Right lobe of liver (tissue), 4 donors: ENCODE results near the gene LDB2.

Experiments
- POLR2A ChIP-seq: fragments of 450-650 bp; IDR thresholded peaks from one replicate; pipeline ENCODE4 v1.6.1; 2017; ENCODE audit warnings: antibody characterized with exemption, mild to moderate bottlenecking
- TF ChIP-seq, protein P1 (sequence below), 4 donors: fragments of 200-600 bp in 3 of 4; fragments of 450-650 bp in 1 of 4; IDR thresholded peaks; one replicate each; pipeline versions ENCODE4 v1.5.1 to v1.8.0; 2016 to 2022; ENCODE audit warnings: antibody characterized with exemption in 4 of 4, mild to moderate bottlenecking in 2 of 4
- donor health status: DM: no; HTN: no; CAD: no.
- donor health status: DM: no; HTN: no; CAD: no.
- donor health status: DM: no; HTN: yes; CAD: no.

- TF ChIP-seq POLR2A: no peak
- TF ChIP-seq, protein P1, sequence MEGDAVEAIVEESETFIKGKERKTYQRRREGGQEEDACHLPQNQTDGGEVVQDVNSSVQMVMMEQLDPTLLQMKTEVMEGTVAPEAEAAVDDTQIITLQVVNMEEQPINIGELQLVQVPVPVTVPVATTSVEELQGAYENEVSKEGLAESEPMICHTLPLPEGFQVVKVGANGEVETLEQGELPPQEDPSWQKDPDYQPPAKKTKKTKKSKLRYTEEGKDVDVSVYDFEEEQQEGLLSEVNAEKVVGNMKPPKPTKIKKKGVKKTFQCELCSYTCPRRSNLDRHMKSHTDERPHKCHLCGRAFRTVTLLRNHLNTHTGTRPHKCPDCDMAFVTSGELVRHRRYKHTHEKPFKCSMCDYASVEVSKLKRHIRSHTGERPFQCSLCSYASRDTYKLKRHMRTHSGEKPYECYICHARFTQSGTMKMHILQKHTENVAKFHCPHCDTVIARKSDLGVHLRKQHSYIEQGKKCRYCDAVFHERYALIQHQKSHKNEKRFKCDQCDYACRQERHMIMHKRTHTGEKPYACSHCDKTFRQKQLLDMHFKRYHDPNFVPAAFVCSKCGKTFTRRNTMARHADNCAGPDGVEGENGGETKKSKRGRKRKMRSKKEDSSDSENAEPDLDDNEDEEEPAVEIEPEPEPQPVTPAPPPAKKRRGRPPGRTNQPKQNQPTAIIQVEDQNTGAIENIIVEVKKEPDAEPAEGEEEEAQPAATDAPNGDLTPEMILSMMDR (IDR thresholded peaks at IDR 0.05): no peak
Measured at GRCh38 chr4:16824278-16824806, 74.1 kb downstream of the LDB2 start.
